Measurements from ENCODE around the gene KIF5C.

- no peak for TF ChIP-seq EZH2 (IDR thresholded peaks at IDR 0.05; ENCODE audit: low read length)
- TF ChIP-seq CTCF (optimal IDR thresholded peaks at IDR 0.05 in 1 of 3, IDR thresholded peaks at IDR 0.05 in 1 of 3, conservative IDR thresholded peaks at IDR 0.05 in 1 of 3; ENCODE audit: extremely low read depth in 1 of 3, insufficient read depth in 2 of 3, low read length in 3 of 3) = no peak
These were observed 42.4 kb upstream of the KIF5C start for GRCh38 chr2:148832637-148833036.
